22Rv1 (cell line): ENCODE results near the gene TMEM129.

ENCODE experiments used
- H3K27ac ChIP-seq: fragments of 450-650 bp; 2 replicates; pipeline ENCODE4 v1.5.1; 2017
- ZFX ChIP-seq: fragments of 450-650 bp; IDR thresholded peaks from 2 replicates; pipeline ENCODE4 v1.6.1; 2017; ENCODE audit warnings: antibody characterized with exemption, borderline replicate concordance
- TF ChIP-seq, protein P1 (sequence below): fragments of 450-650 bp; IDR thresholded peaks from 2 replicates; pipeline ENCODE4 v1.5.1; 2017; ENCODE audit warnings: mild to moderate bottlenecking

The TMEM129 gene

DNA sequence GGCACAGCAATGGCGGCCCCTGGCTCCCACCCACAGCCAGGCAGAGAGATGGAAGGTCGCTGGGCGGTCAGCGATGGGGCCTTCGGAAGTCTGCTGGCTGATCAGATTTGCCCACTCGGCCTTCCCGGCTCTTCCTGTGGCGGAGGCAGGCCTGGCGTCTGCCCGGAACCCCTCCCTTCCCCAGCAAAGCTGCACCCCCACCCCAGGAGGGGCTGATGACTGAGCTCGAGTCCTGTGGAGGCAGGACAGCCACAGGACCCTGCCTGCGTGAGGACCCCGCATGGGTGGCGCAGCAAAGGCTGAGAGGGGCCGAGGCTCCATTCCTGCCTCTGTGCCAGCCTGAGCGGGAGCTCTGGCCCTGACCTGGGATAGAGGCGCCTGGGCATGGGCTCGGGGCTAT lies 35.0 kb upstream of the TMEM129 start:
- TF ChIP-seq ZFX = no peak
- TF ChIP-seq, protein P1, sequence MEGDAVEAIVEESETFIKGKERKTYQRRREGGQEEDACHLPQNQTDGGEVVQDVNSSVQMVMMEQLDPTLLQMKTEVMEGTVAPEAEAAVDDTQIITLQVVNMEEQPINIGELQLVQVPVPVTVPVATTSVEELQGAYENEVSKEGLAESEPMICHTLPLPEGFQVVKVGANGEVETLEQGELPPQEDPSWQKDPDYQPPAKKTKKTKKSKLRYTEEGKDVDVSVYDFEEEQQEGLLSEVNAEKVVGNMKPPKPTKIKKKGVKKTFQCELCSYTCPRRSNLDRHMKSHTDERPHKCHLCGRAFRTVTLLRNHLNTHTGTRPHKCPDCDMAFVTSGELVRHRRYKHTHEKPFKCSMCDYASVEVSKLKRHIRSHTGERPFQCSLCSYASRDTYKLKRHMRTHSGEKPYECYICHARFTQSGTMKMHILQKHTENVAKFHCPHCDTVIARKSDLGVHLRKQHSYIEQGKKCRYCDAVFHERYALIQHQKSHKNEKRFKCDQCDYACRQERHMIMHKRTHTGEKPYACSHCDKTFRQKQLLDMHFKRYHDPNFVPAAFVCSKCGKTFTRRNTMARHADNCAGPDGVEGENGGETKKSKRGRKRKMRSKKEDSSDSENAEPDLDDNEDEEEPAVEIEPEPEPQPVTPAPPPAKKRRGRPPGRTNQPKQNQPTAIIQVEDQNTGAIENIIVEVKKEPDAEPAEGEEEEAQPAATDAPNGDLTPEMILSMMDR = no peak
- no peak overlapping the region for H3K27ac ChIP-seq

DNA sequence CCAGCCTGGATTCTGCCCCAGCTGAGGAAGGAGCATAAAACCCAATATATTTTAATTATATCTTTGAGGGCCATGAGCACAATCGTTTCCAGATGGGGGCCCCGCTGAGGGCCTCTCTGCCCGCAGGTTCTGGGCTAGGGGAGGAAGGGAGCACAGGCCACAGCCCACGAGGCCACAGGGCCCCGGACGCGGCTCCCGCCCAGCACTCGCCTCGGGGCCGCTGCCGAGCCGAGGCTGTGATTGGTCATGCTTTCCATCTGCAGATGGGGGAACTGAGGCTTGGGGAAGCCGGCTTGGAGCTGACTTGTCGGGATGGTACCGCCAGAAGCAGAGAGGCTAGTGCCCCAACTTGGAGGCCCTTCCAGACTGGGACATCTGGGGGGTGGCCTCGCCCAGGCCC lies 34.2 kb upstream of the TMEM129 start:
- TF ChIP-seq, protein P1 = no peak
- no peak for TF ChIP-seq ZFX
- no peak overlapping the region for H3K27ac ChIP-seq

DNA sequence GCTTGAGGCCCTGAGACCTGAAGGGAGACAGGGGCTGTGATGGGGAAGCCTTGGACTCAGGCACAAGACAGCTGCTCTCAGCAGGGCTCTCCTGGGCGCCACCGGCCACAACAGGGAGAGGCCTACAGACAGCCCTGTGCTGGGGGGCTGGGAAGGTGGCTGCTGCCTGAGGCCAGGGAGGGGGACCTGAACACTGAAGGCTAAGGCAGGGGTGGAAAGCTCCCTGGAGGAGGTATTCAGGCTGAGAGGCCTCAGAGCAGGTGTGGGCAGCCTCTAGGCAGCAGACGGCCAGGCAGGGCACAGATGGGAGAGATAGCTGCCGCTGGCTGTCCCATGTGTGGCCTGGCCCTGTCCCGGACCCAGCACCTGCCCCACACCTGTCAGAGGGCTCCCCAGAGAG lies 33.2 kb upstream of the TMEM129 start:
- TF ChIP-seq, protein P1 = no peak
- TF ChIP-seq ZFX = no peak
- no peak overlapping the region for H3K27ac ChIP-seq

DNA sequence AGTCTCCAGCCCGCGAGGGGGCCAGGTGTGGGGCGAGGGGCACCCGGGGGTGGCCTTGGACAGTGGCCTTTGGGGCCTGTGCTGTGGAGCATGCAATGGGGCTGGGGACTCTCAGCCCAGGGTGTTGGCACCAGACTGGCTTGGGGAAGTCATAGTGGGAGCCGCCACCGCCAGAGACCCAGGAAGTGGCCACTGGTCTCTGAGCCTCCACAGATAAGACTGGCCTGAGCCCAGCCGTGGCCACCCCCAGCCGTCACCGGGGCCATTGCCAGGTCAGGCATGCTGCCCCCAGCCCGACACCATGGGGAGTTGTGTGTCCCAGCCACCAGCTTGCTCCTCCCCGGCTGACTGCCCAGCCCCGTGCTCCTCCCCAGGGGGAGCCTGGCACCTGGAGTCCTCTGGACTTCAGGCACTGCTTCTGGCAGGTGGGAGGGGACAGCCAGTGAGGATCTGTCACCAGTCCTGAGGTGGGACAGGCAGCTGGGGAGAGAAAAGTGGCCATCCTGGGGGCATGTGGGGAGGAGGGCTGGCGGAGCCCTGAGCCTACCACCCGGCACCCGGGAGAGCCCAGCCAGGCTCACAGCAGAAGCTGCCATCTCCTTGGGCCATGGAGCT lies 32.7 kb upstream of the TMEM129 start:
- H3K27ac ChIP-seq = no peak overlapping the region
- no peak for TF ChIP-seq ZFX
- TF ChIP-seq, protein P1 = no peak

DNA sequence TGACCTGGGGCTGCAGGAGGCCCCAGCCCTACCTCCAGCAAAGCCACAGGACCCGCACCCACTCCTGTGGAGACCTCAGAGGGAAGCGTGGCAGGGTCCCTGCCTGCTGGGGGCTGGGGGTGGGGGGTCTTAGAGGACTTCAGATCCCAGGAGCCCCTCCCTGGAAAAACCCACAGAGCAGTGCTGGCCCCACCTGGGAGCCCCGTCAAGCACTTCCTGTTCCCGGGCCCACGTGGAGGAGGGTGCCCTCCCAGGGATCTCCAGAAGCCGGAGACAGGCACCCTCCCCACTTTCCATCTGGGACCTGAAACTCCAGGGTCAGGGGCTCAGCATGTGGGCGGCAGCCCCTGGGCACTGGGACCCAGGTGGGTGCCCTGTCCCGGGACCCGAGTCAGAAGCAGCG lies 32.2 kb upstream of the TMEM129 start:
- TF ChIP-seq, protein P1 = no peak
- TF ChIP-seq ZFX = no peak
- H3K27ac ChIP-seq = no peak overlapping the region

DNA sequence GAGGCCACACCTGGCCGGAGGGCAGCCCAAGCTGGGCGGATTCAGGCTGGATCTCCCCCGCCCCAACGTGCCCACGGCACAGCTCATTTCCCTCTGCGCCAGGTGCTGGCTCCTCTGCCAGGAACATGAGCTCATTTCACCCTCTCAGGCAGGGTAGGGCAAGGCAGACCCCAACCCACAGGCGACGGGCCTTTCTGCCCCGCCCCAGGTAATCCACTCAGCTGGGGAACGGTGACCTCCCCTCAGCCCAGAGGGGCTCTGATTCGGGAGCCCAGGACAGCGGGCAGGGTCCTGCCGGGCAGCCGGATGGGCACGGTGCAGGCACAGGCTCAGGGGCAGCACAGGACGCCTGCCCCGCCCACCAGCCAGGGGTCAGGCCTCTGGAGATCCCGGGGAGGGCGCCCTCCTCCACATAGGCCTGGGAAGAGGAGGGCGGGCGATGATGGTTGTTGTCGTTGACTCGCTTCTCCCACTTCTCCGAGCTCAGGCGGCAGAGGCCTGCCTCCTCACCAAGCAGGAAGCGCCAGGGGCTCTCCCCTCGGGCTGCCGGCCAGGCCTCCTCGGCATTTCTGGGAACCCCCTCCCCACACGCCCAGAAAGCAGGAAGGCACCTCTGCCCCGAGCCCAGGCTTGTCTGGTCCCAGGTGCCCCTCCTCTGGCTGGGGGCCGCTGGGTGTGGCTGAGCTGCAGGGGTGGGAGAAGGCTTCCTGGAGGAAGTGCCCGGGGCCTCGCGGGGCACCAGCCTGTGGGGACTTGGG lies 31.3 kb upstream of the TMEM129 start:
- TF ChIP-seq, protein P1 = no peak
- TF ChIP-seq ZFX = no peak
- no peak overlapping the region for H3K27ac ChIP-seq

DNA sequence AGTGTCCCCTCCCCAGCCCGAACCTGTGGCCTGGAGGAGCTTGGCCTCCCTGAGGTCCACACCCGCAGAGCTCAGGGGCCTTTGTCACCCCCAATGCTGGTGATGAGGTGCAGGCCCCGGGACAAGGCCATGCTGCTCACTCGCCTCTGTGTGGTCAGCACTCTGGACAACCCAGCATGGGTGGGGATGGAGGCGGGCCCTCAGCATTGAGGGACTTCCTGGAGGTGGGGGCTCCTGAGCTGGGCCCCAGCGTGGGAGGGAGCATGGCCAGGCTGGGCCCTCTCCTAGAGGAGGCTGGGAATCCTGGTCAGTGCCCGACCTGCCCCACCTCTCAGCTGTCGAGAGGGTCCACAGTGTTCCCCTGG lies 30.8 kb upstream of the TMEM129 start:
- TF ChIP-seq ZFX = no peak
- TF ChIP-seq, protein P1 = no peak
- no peak overlapping the region for H3K27ac ChIP-seq
